ENCODE results near the gene AUTS2. TPM values are rescaled to one million over a fixed set of nuclear protein-coding genes. Genes with fewer than 3 reads are reported as not detected.

The AUTS2 gene
- total and polyA plus RNA-seq, 10 of the 15 experiments (the other 5 are each of a cell fraction or from before 2014, with no cell fraction given) = 6.4 to 55.6 (median 21.6) TPM

GRCh38 chr7:70498232-70498992 lies 900.1 kb downstream of the AUTS2 start:
- ATAC-seq (no peak), FAIRE-seq (no peak), DNase-seq (ENCODE audit: low read depth, low spot score) (no peak)
- ChIA-PET SMC1A (ENCODE audit: uncharacterized antibody, unreplicated experiment) (interaction anchor here (0.7 kb wide), 1 partner anchor 199 kb away, joined by 3 read pairs; no protein-coding TSS in a partner anchor), CTCF (no interaction called here), POLR2A (no interaction called here), RAD21 (ENCODE audit: unreplicated experiment) (no interaction called here)
- WGBS (ENCODE audit: insufficient coverage, insufficient replicate concordance, low lambda C conversion rate, missing lambda C conversion rate) = 58% methylated on average over 5 of the region's 5 CpGs
- Histone ChIP-seq H3K36me3 (ENCODE audit: control insufficient read depth in 2 of 2, insufficient read depth in 2 of 2, low read length in 1 of 2) (peaks cover 0 to 4% of the 10 kb centered on the region in 2 experiments; a peak in 2 of 4 replicates), H3K79me2 (ENCODE audit: control insufficient read depth, insufficient read depth, low read length) (no peaks in the 10 kb centered on the region), H3K27ac (ENCODE audit: control insufficient read depth, insufficient read depth) (no peak overlapping the region), H4K20me1 (ENCODE audit: control insufficient read depth, insufficient read depth) (no peaks in the 10 kb centered on the region), H3K27me3 (replicated peaks in 1 of 2; ENCODE audit: control insufficient read depth in 2 of 2, insufficient read depth in 2 of 2, low read length in 1 of 2) (no peaks in the 10 kb centered on the region), H3K9ac (ENCODE audit: control insufficient read depth, insufficient read depth, low read length) (no peak overlapping the region), H3K9me3 (replicated peaks; ENCODE audit: control insufficient read depth, insufficient read depth, low read length) (no peaks in the 10 kb centered on the region; the same call in 2 of the 3 replicates), H3K4me1 (ENCODE audit: control insufficient read depth, insufficient read depth, low read length) (no peaks in the 10 kb centered on the region), H2AFZ (ENCODE audit: control insufficient read depth, low read depth, low read length) (no peak overlapping the region), H3K4me3 (no peak overlapping the region), H3K4me2 (ENCODE audit: control insufficient read depth, insufficient read depth) (no peak overlapping the region)
- in situ Hi-C loops (cut with MboI) = no loop called here
- no TSS peak for BruUV-seq (replicated peaks)
- intact Hi-C loops (cut with micrococcal nuclease; ENCODE audit: unreplicated experiment) = no loop called here
- TF ChIP-seq NFXL1 (IDR thresholded peaks at IDR 0.05; ENCODE audit: borderline replicate concordance) = no peak
- TF ChIP-seq TCF12 (IDR thresholded peaks at IDR 0.05; ENCODE audit: low read depth, low read length) = no peak
- TF ChIP-seq POLR2AphosphoS2 (IDR thresholded peaks at IDR 0.05; ENCODE audit: low read depth, low read length) = no peak
- no peak for TF ChIP-seq IKZF1 (conservative IDR thresholded peaks at IDR 0.05)
- no peak for TF ChIP-seq HDAC2 (IDR thresholded peaks at IDR 0.05)
- TF ChIP-seq GABPA (IDR thresholded peaks at IDR 0.05; ENCODE audit: low read depth) = no peak
- TF ChIP-seq HDAC6 (IDR thresholded peaks at IDR 0.05; ENCODE audit: unreplicated experiment) = no peak
- no peak for TF ChIP-seq BCL11A (IDR thresholded peaks at IDR 0.05; ENCODE audit: low read depth, low read length)
- no peak for TF ChIP-seq E2F4 (IDR thresholded peaks at IDR 0.05; ENCODE audit: low read depth, low read length)
- TF ChIP-seq POLR2AphosphoS5 (IDR thresholded peaks at IDR 0.05; ENCODE audit: low read length) = no peak
- no peak for TF ChIP-seq RCOR1 (conservative IDR thresholded peaks at IDR 0.05; ENCODE audit: low read depth, low read length)
- TF ChIP-seq IRF5 (IDR thresholded peaks at IDR 0.05; ENCODE audit: borderline replicate concordance) = no peak
- no peak for TF ChIP-seq GATAD2B (conservative IDR thresholded peaks at IDR 0.05; ENCODE audit: low read depth)
- TF ChIP-seq ZBTB40 (IDR thresholded peaks at IDR 0.05; ENCODE audit: borderline replicate concordance) = no peak
- no peak for TF ChIP-seq SMAD5 (IDR thresholded peaks at IDR 0.05; ENCODE audit: low read depth)

Data from GM12878 (cell line).